Stimulated activated naive CD4-positive, alpha-beta T cell treated with Interleukin-2 at 50 U/mL for 16 hours (primary cell): ENCODE results near the gene CAPN15.

Experiments
- DNase-seq: peaks from one replicate; lab custom pipeline; 2025; lab: John Stamatoyannopoulos, UW

CAPN15 gene

DNA sequence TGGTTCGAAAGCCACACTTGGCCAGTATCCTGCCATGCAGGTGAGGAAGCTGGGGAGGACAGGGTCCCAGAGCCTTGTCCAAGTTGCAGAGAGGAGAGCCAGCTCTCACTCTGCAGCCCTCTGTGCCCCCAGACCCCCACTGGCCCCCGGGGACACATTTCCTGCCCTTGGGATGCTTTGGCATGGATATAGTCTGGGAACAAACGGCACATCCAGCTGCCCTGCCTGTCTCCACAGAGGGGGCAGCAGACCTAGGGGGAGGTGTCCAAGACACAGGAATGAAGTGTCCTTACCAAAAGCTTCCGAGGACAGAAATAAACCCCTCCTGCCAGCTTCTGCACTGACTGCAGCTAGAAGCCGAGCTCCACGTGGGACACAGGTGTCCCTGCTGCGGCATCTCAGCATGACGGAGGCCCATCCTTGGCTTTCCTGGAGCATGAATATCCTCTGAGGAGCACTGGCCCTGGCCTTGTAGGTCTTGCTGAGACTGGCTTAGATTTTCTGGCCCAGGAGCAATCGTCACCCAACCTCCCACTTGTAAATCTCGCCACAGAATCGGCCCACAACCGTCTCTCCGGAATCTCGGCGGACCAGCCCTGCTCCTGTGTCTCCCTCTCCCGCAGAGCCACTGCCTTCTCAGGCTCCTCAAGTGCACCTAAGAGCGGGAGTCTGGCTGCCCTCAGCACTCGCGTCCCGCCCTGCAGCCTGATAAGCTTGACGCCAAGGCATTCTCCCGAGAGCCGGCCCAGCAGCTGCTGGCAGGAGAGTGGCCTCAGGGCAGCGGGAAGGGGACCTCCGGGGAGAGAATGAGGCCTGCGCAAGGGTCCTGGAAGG is 1.1 kb upstream of the CAPN15 start:
- DNase-seq: no peak

DNA sequence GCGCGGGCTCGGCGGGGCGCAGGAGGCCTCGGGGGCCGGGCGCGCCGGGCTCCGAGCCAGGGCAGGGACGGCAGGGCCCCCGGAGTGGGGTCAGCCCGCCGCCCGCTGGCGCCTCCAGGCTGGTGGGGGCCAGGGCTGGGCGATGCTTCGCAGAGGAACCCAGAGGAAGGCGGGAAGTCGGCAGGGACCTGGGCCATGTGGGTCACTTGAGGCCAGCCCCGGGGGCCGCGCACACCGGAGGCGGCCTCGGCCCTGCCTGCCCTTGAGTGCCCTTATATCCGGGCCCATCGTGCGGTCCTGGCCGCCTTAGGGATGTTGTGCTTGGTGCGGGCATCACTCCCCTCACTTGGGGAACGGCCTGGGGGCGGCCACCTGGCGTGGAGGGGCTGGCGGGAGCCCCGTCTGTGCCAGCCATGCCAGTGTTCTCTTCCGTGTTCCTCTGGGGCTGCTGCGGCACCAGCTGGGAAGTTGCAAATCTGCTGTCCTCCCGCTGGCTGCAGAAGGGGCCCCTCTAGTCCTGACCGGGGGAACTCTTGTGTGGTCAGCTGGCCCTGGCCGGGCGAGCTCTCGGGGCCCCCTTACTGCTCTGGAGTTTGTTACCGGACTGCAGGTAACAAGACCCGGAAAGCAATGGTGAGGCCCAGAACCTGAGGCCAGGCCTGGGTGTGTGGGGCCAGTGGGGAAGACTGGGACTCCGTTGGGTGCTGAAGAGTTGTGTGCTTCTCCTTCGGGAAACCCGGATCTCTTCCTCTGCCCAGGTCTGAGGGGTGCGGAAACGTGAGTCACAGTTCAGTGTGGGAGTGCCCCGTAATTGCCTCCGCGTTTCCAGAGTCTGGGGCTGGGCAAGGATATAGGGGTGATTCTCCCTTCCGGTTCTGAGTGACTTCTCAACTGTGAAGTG is 849 bp downstream of the CAPN15 start:
- peak; percentile 38 for DNase-seq

- no peak for DNase-seq
Measured at GRCh38 chr16:529012-529575, 1.6 kb downstream of the CAPN15 start.

DNA sequence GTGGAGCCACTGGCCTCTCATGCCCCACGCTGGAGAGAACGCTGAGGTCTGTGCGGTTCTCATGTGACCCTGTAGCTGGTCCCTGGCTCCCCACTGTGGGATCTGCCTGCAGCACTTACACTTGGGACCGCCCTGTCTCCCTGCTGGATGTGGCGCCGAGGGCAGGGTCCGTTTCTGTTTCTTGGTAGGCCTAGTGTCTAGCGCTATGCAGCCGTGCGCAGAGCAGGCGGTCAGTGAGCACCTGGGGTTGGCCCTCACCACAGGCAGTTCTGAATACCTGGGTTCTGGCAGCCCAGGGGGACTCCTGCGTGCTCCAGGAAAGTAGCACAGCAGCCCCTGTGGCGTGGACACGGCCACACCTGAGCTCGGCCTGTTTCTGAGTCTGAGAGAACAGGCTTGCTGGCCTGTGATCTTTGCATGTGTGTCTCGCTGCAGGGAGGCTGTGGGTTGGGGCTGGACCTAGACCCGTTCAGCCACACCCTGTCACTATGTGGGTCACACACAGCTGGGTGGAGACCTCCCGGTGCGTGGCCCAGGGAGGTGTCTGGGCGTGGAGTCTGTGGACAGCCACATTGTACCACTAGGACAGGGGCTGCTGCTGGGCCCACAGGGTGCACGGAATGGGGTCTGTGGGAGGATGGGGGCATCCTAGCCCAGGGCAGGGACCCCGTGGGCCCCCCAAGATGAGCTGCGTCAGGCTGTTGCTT is 2.8 kb downstream of the CAPN15 start:
- no peak for DNase-seq

DNA sequence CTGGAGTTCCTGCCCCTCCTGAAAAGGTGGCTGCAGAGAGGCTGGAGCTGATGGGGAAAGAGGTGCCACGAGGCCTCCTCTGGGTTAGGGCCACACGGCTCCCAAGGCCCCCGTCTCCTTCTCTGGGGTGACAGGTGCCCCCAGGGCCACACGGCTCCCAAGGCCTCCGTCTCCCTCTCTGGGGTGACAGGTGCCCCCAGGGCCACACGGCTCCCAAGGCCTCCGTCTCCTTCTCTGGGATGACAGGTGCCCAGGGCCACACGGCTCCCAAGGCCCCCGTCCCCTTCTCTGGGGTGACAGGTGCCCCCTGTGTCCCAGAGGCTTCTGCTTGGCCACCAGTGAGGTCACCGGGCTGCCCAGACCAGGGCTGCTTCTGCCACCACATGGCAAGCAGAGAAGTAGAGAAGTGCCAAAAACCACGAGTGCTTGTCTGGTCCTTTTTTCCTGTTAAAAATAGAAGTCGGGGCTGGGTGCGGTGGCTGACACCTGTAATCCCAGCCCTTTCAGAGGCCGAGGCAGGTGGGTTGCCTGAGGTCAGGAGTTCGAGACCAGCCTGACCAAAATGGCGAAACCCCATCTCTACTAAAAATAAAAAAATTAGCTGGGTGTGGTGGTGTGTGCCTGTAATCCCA is 4.1 kb downstream of the CAPN15 start:
- no peak for DNase-seq

DNA sequence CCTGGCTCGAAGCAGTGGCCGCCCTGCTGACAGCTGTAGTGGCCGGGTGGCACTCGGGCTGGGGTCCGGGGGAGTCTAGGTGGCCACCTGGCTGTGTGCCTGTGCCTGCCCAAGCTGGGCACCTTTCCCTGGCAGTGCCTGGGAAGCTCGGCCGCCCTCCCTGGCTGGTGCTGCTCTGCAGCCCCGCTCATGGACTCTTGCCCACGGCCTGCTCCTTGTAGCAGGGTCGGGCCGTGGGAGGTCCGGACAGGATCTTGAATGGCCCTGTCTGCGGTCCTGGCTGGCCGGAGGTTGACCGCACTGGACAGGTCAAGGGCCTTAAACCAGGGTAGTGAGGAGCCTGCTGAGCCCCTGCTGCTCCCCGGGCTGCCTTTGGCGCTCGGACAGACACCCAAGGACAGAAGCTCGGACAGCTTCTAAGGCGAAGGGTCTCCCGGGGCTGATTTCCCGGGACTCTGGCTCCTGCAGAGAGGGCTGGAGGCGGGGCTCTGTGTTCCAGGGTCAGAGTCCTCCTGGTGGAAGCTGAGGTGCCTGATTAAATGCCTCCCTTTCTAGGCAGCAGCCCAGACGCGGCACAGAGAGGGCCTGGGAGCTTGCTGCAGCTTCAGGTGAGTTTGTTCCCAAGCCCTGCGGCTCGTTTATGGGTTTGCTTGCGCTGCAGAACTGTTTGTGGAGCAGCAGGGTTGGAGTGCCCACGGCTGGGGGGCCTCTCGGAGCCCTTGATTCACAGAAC is 6.0 kb downstream of the CAPN15 start:
- no peak for DNase-seq

DNA sequence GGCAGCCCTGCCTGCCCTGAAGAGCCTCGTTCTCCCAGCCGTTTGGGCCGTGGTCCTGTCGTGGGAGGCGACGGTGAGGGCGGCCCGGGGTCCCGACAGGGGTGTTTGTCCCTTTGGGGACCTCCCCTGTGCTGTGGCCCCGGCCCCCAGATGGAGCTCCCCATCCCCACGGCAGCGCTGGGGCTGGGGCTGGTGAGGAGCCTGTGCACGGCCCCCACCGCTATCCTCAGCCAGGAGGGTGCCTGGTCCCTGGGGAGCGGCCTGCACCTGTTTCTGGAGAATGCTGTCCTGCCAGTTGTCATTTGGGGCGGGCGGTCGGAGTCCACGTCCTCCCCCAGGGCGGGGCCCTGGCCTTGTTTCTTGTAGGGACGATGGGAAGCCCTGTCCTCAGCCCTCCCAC is 6.6 kb downstream of the CAPN15 start:
- DNase-seq: no peak

DNA sequence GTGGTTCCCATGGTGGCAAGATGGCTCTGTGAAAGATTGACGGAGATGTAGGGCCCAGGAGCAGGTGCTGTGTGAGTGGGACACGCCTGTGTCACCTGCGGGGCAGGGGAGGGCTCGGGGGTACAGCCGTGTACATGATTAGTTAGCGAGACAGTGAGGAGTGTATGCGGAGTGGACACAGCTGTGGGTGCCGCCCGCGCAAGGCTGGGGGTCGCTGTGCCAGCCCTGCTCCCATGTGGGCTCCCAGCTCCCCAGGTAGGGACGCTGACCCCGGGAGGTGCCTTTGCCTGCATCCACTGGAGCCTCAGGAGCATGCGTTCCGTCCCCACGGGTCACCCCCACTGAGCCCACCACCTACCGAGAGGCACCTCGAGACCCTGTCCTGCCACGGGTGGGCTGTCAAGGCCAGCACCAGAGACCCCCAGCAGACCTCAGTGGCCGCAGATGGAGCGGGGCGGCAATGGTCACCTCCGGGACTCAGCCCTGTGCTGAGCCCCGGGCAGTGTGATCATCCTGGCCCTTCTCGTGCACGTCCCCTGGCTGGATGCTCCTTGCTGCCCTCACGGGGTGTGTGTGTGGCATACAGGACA is 7.4 kb downstream of the CAPN15 start:
- no peak for DNase-seq

- no peak for DNase-seq
Measured at GRCh38 chr16:535446-536405, 8.2 kb downstream of the CAPN15 start.

DNA sequence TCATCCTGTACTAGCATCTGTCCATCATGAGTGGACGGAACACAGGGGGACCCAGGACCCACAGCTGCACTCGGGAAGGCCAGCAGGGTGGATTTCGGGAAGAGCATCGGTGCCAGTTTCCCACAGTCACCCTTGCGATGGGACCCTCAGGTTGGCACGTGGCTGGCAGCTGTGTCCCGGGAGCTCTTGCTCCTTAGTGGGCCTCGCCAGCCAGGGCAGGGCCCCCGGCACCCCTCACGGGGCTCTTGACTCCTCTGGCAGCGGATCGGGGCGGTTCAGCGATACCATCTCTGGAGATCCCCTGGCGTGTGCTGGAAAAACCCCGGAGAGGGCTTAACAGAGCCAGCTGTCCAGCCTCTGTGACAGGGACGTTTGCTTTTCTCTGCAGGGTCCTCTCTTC is 9.2 kb downstream of the CAPN15 start:
- DNase-seq: no peak

GRCh38 chr16:537415-538335 is 10.2 kb downstream of the CAPN15 start:
- no peak for DNase-seq

DNA sequence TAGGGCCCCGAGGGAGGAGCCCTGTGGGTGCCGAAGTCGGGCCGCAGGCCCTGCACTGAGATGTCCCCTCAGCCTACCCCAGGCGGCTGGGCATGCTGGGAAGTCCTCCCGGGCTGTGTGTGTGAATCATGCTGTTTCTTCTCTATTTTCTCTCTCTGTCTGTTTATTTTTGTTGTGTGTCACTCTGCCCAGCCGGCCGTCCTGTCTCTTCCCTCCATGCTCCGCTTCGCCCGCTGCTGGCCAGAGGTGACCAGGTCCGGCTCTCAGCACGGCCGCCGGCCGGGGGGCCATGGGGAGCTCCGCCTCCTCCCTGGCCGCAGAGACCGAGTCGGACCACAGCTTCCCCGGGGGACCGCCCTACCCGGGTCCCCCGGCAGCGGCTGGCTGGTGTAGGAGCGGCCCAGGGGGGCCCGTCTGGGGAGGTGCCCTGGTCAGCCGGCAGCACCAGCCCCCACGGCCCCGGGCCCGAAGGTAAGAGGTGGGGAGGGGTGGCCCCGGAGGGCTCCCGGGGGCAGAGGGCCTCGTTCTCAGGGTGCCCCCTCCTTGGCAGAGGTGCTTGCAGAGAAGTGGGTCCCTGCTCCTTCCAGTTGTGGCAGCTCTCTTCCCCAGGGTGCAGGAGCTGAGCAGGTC is 12.5 kb downstream of the CAPN15 start:
- no peak for DNase-seq

DNA sequence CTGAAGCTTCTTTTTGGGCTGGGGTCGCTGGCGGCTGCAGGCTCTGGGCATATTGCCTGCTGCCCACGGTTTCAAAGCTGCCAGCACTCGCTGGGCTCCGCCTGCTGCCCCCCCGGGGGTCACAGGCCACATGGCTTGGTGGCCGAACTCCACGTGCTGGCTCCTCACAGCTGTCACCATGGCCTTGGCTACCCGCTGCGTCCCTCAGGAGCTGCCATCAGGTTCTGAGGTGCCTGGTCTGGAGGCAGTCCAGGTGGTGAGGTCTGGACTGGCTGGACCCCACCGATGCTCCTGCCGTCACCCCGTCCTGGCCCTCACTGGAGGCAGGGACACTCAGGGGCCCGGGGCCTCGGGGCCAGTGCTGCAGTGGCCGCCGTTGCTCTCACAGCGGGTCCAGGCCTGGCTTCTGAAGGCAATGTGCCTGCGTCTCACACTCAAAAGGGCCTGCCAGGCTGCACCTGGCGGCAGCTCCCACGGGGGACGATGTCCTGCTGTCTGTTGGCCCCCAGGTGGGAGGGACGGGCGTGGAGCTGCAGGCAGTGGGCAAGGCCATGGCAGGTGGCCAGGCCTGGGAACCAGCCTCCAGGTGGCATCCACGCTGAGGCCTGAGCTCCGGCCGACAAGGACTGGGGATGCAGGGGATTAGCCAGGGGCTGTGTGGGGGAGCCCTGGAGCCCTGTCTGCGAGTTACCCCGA is 13.3 kb downstream of the CAPN15 start:
- no peak for DNase-seq

GRCh38 chr16:543301-544164 is 16.0 kb downstream of the CAPN15 start:
- no peak for DNase-seq

GRCh38 chr16:544517-544916 is 17.0 kb downstream of the CAPN15 start:
- no peak for DNase-seq
